Measurements from ENCODE around the gene HNRNPR. TPM values are rescaled to one million over a fixed set of nuclear protein-coding genes. Genes with fewer than 3 reads are reported as not detected.

Gene HNRNPR
- polyA plus RNA-seq, 1 of the 3 experiments (the other 2 are of a cell fraction) = 111 TPM

GRCh38 chr1:23367791-23368561 lies 23.9 kb upstream of the HNRNPR start:
- peaks cover 15% of the 10 kb centered on the region for H3F3A ChIP-seq (replicated peaks; ENCODE audit: insufficient read depth)
- no peaks in the 10 kb centered on the region for H3K9me2 ChIP-seq
- peak; percentile 97 for DNase-seq
- H3K27me3 ChIP-seq (ENCODE audit: insufficient read depth) = no peaks in the 10 kb centered on the region
- ChIA-PET POLR2A (interaction anchor here (0.6 to 1.9 kb wide), 6 partner anchors 10 to 36 kb away, joined by 3 to 37 read pairs (median 3); partner anchors contain the start of gene HNRNPR), CTCF (interaction anchor here (0.8 to 5.9 kb wide), 5 partner anchors 12 to 269 kb away, joined by 3 to 61 read pairs (median 6); partner anchors contain the start of gene HNRNPR)
- peak overlapping the region; percentile 92 to 99 for H3K27ac ChIP-seq (ENCODE audit: low read depth in 2 of 2, low read length in 1 of 2)
- peaks cover 61% of the 10 kb centered on the region for H3K79me2 ChIP-seq (ENCODE audit: insufficient read depth)
- H3K9ac ChIP-seq = peak overlapping the region; percentile 94
- H2AFZ ChIP-seq (ENCODE audit: low read depth) = peak overlapping the region; percentile 98
- peaks cover 19% of the 10 kb centered on the region; the same call in 1 of the 2 replicates for H3K9me3 ChIP-seq
- 0% methylated on average over 21 of the region's 41 CpGs for WGBS (ENCODE audit: low lambda C conversion rate)
- H3K4me3 ChIP-seq (ENCODE audit: low read depth in 2 of 2, low read length in 1 of 2) = peak overlapping the region; percentile 94 to 97
- peaks cover 15 to 30% of the 10 kb centered on the region in 2 experiments for H3K4me1 ChIP-seq (ENCODE audit: control insufficient read depth in 1 of 2, insufficient read depth in 2 of 2, low read depth in 1 of 2, low read length in 1 of 2)
- H4K20me1 ChIP-seq (ENCODE audit: insufficient read depth) = no peaks in the 10 kb centered on the region
- H3K4me2 ChIP-seq = peak overlapping the region; percentile 98
- H3K36me3 ChIP-seq (replicated peaks in 1 of 2; ENCODE audit: control insufficient read depth in 1 of 2, insufficient read depth in 2 of 2, low read length in 1 of 2) = peaks cover 23 to 33% of the 10 kb centered on the region in 2 experiments
- TF ChIP-seq CTCF (IDR thresholded peaks at IDR 0.05) = no peak
- TF ChIP-seq FOSL2 (IDR thresholded peaks at IDR 0.05; ENCODE audit: borderline replicate concordance, low read depth) = no peak
- TF ChIP-seq CHD2 (IDR thresholded peaks at IDR 0.05; ENCODE audit: low read length, partially characterized antibody) = peak; percentile 86
- TF ChIP-seq NRF1 (IDR thresholded peaks at IDR 0.05; ENCODE audit: low read depth, low read length) = peak; percentile 81
- TF ChIP-seq, protein P1, sequence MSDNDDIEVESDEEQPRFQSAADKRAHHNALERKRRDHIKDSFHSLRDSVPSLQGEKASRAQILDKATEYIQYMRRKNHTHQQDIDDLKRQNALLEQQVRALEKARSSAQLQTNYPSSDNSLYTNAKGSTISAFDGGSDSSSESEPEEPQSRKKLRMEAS (IDR thresholded peaks at IDR 0.05; ENCODE audit: low read depth) = peak; percentile 26; the same call in 1 of the 2 replicates
- peak; percentile 97 for TF ChIP-seq ELF1 (IDR thresholded peaks at IDR 0.05)
- no peak for TF ChIP-seq TEAD4 (IDR thresholded peaks at IDR 0.05; ENCODE audit: borderline replicate concordance, insufficient read depth)
- TF ChIP-seq, protein P2, sequence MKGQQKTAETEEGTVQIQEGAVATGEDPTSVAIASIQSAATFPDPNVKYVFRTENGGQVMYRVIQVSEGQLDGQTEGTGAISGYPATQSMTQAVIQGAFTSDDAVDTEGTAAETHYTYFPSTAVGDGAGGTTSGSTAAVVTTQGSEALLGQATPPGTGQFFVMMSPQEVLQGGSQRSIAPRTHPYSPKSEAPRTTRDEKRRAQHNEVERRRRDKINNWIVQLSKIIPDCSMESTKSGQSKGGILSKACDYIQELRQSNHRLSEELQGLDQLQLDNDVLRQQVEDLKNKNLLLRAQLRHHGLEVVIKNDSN (IDR thresholded peaks at IDR 0.05; ENCODE audit: borderline replicate concordance, low read depth) = no peak
- peak; percentile 31; the same call in 1 of the 2 replicates for TF ChIP-seq YY1 (IDR thresholded peaks at IDR 0.05; ENCODE audit: low read depth)
- TF ChIP-seq TCF12 (IDR thresholded peaks at IDR 0.05) = no peak
- TF ChIP-seq EZH2phosphoT487 (IDR thresholded peaks at IDR 0.05; ENCODE audit: borderline replicate concordance, low read depth) = no peak
- no peak for TF ChIP-seq REST (IDR thresholded peaks at IDR 0.05; ENCODE audit: low read depth, low read length)
- no peak for TF ChIP-seq EP300 (IDR thresholded peaks at IDR 0.05; ENCODE audit: borderline replicate concordance in 1 of 2, low read depth in 1 of 2, low read length in 1 of 2)
- TF ChIP-seq FOXJ3 (CRISPR knock-in tag; IDR thresholded peaks at IDR 0.05) = peak; percentile 45; the same call in 1 of the 2 replicates
- TF ChIP-seq MEF2A (IDR thresholded peaks at IDR 0.05; ENCODE audit: borderline replicate concordance, low read depth) = no peak
- no peak for TF ChIP-seq FOXM1 (IDR thresholded peaks at IDR 0.05; ENCODE audit: low read depth)
- TF ChIP-seq SIN3A (IDR thresholded peaks at IDR 0.05; ENCODE audit: borderline replicate concordance, low read depth, low read length) = peak; percentile 76; the same call in 1 of the 2 replicates
- no peak for TF ChIP-seq JUND (IDR thresholded peaks at IDR 0.05)
- TF ChIP-seq, protein P3, sequence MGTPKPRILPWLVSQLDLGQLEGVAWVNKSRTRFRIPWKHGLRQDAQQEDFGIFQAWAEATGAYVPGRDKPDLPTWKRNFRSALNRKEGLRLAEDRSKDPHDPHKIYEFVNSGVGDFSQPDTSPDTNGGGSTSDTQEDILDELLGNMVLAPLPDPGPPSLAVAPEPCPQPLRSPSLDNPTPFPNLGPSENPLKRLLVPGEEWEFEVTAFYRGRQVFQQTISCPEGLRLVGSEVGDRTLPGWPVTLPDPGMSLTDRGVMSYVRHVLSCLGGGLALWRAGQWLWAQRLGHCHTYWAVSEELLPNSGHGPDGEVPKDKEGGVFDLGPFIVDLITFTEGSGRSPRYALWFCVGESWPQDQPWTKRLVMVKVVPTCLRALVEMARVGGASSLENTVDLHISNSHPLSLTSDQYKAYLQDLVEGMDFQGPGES (IDR thresholded peaks at IDR 0.05; ENCODE audit: low read depth, low read length) = peak; percentile 72
- no peak for TF ChIP-seq RCOR1 (IDR thresholded peaks at IDR 0.05; ENCODE audit: low read length)
- peak; percentile 71 for TF ChIP-seq MXI1 (IDR thresholded peaks at IDR 0.05; ENCODE audit: low read depth, low read length)
- TF ChIP-seq USF2 (IDR thresholded peaks at IDR 0.05; ENCODE audit: borderline replicate concordance, low read depth, low read length) = no peak
- TF ChIP-seq GABPA (IDR thresholded peaks at IDR 0.05; ENCODE audit: low read depth) = peak; percentile 71
